ENCODE data around the gene TREML1.
"Not testable (repeated sequence)": the region's sequence is repeated elsewhere in the genome, so short reads cannot be mapped to it uniquely, and the experiment has no call there.

The TREML1 gene

DNA sequence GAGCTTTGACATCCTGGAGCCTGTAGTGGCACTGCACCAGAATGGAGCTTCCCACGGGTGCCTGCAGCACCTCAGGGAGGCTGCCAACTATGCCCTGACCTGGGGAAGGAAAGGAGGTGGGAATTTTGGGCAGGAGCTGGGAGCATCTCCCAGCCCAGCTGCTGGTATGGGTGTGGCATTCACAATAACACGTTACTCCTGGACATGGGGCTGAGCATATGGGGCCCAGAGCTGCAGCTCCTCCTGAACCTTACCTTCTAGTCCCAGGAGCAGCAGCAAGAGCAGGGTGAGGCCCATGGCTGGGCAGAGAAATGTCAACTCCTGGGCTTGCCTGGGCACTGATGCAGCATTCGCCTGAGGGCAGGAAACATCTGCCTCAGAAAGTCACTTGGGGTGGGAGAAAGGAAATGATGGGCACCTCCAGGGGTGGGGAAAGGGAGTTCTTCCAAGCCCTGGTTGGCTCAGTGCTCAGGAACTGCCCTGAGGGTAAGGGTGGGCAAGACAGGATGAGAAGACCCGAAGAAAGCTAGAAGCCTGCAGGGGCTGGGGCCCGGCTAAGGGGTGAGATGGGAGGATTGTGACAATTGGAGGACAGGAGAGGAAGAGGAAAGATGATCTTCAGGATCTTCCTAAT lies at the start of gene TREML1:
Gene TREML1, minus strand, starts transcription at position 356 of the 634 bp plus-strand sequence. Its CDS starts 59 bp downstream, at position 297.
- no peak for DNase-seq (ENCODE audit: low spot score)

DNA sequence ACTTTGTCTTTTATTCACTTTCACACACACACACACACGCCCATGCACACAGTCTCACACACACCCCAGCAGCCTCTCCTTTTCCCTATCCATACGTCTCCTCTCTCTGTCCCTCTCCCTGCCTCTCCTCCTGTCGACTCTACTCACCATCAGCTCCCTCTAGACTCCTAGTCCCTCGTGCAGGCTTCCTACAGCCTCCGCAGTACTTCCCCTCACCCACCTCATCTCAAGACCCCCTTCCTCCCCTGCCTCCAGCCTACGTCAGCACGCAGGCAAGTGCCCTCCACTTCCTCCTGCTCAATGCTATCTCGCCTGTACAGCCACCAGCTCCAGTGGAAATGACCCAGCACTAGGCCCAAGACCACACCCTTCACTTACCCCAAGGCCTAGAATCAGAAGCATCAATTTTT lies 47.6 kb upstream of the TREML1 start:
- DNase-seq (ENCODE audit: low spot score), result no peak

GRCh38 chr6:41200901-41201763 lies 47.0 kb upstream of the TREML1 start, which contains the start of gene TREML2:
Gene TREML2, minus strand, starts transcription at chr6:41201149. Its CDS starts 141 bp downstream, at chr6:41201008.
- no peak for DNase-seq (ENCODE audit: low spot score)

DNA sequence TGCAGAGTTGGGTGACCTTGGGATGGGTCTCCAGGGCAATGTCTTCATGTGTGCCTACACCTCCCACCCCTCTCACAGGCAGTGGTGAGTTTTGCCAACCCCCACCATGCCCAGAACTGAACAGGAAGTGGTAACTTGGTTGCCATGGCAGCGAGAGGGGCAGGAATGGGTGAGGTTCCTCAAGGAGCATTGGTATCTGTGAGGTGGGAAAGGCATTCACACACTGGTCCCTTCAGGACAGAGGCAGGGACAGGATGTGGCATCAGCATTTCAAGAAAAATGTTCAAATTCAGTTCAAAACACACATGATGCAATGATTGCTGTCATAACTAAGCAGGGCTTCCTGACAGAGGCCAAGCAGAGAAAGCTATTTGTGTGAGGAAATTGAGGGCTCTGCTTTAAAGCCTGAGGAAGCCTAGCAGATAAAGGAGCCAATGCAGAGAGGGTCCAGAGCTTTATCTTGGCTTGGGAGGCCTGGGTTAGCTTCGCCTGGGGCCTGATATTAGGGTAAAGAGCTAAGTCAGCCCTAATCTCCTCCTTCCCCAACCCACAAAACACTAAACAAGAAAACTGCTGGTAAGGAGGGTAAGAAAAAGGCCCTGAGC lies 46.3 kb upstream of the TREML1 start:
- DNase-seq (ENCODE audit: low spot score), result no peak

DNA sequence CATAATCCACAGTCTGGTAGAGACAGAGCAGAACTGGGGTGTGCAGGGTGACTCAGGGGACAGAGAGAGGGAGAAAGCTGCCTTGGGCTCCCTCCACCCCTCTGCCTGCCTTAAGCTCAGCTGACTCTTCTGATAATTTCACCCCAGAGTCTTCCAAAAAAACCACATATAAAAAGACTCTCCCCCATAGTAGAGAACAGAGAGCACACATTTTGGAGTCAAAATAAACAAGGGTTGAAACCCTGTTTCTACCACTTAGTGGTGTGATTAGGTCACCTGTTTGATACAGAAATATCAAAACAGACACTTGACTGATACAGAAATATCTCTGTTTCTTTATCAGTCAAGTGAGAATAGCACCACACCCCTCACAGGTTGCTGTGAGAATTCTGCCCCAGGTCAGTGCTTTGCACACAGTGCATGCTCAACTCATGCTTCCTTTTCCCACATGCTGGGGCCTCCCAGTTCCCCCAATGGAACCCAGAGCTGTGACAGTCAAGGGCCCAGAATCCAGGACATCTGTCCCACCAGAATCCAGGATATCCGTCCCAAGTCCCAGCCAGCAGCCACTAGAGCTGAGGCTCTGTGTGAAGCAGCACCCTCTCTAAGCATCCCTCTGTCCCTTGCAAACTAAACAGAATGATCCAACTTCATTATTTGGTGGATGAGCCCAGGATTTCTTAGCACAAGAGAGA lies 45.6 kb upstream of the TREML1 start:
- DNase-seq (ENCODE audit: low spot score), result no peak

DNA sequence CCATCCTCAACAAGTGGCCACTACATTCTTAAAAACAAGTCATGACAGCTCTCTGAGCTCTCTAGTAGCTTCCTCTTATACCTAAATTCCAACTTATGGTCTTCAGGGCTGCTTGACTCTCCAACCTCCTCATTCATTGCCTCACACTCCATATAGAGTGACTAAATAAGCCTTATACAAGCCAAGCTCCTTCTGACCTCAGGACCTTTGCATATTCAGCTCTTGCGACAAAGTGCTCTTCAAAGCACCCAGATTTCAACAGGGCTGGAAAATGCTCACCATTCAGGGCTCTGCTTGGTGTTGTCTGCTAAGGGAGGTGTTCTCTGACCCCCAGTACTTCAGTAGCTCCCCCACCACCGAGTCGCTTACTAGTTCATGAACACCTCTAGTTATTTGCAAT lies 43.1 kb upstream of the TREML1 start:
- DNase-seq (ENCODE audit: low spot score), result no peak

DNA sequence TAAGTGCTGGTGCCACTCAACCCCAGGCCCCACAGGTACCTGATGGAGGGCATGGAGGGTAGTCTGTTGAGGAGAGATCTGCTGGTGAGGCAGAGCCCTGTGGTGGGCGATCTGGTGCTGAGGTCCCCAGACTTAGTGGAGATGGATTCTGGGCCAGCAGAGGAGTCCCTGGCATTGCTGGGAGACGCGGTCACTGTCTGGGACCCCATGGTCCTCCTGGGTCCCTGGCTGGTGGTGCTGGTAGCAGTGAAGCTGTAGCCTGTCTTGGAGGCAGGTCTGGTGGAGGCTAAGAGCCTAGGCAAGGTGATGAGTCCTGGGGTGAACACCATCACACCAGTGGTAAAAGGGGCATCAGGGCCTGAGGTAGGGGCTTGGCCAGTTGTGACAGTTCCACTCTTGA lies 40.2 kb upstream of the TREML1 start:
- DNase-seq (ENCODE audit: low spot score), result no peak

DNA sequence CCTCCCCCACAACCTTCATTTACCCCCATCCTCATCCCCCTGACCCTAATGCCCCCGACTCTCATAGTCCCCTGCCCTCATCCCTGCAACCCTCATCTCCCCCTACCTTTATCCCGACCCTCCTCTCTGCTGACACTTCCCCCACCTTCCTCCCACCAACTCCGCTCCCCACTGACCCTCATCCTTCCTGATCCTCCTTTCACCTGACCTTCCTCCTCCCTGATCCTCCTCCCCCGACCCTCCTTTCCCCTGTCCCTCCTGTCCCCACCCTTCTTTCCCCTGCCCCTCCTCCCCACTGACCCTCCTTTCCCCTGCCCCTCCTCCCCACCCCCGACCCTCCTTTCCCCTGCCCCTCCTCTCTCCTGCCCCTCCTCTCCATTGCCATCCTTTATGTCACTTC lies 39.7 kb upstream of the TREML1 start:
- no peak for DNase-seq (ENCODE audit: low spot score)

GRCh38 chr6:41193171-41193734 lies 39.1 kb upstream of the TREML1 start:
- no peak for DNase-seq (ENCODE audit: low spot score)

DNA sequence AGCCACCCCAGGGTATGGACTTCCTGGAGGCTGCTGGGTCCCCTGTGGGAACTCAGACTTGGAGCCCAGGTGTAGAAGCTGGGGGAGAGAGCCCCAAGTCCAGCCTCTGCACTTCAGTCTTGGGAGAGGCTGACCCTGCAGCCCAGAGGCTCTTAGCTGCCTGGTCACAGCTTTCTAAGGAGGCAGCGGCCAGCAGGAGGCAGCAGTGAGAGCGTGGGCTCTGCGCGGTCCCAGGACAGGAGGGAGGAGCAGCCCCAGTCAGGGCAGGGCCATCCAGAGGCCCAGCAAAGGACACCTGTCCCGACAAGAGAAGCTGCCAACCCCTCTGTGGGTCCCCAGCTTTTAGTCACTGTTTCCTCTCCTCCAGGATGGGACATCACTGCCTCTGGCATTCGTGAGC lies 37.4 kb upstream of the TREML1 start:
- peak; percentile 28 for DNase-seq (ENCODE audit: low spot score)

DNA sequence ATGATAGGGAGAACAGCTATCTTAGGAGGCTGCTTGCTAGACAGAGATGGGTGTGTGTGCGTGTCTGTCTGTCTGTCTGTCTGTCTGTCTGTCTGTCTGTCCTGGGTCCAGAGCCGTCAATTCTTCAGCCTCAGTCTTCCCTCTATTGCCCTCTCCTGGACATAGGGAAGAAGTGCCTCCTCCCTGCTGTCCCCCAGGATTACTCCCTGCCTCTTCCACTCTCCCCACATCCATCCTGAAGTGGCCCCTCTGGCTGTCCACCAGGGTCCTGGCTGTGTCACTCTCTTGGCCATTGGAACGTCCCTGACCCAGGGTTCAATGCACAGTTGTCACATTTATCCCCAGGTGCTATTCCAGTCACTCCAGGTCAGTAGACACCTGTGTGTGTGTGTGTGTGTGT lies 36.6 kb upstream of the TREML1 start:
- DNase-seq (ENCODE audit: low spot score), result no peak

DNA sequence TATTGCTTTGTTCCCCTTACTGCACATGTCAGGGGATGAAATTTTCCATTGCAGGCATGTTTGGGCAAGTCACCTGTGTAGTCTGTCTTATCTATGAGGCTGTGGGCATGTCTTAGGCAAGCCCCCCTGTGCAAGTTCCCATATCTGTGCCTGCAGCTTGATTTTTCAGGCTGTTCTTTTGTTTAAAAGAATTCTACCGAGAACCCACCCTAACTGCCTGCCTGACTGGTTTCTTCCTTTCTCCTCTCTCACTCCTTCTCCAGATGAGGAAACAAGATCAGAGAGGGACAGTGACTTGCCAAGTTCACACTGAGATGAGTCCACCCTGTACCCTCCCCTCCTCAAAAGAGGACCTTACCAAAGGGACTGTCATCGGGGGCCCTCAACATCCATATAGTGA lies 35.8 kb upstream of the TREML1 start:
- DNase-seq (ENCODE audit: low spot score), result no peak

DNA sequence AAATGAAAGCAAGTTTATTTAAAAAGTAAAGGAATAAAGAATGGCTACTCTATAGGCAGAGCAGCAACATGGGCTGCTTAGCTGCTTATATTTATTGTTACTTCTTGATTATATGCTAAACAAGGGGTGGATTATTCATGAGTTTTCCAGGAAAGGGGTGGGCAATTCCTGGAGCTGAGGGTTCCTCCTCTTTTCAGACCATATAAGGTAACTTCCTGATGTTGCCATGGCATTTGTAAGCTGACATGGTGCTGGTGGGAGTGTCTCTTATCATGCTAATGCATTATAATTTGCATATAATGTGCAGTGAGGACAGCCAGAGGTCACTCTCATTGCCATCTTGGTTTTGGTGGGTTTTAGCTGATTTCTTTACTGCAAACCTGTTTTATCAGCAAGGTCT lies 34.9 kb upstream of the TREML1 start:
- DNase-seq (ENCODE audit: low spot score), result not testable (repeated sequence)

- no peak for DNase-seq (ENCODE audit: low spot score)
Observed at GRCh38 chr6:41187924-41188886, 34.1 kb upstream of the TREML1 start.

- no peak for DNase-seq (ENCODE audit: low spot score)
Observed at GRCh38 chr6:41186031-41186562, 31.9 kb upstream of the TREML1 start.

DNA sequence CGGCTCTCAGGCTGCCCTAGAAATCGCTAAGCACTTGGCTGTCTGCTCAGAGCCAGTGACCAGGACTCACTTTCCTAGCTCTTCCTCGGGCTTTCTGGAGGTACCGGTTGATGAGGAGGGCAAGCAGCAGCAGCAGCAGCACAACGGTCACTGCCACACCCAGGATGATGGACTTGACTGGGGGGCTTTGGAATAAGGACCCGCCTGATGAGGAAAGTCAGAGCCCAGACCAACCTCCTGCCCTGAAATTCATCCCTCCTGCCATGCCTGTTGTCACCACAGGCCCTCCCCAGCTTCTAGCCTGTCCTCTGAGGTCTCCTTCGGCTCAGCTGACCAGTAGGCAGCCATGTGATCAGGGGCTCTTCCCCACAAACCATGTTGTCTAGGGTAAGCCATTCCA lies 30.6 kb upstream of the TREML1 start:
- DNase-seq (ENCODE audit: low spot score), result no peak

GRCh38 chr6:41182069-41183034 lies 28.2 kb upstream of the TREML1 start:
- peak; percentile 76 for DNase-seq (ENCODE audit: low spot score)

GRCh38 chr6:41181566-41181965 lies 27.4 kb upstream of the TREML1 start:
- DNase-seq (ENCODE audit: low spot score), result no peak

DNA sequence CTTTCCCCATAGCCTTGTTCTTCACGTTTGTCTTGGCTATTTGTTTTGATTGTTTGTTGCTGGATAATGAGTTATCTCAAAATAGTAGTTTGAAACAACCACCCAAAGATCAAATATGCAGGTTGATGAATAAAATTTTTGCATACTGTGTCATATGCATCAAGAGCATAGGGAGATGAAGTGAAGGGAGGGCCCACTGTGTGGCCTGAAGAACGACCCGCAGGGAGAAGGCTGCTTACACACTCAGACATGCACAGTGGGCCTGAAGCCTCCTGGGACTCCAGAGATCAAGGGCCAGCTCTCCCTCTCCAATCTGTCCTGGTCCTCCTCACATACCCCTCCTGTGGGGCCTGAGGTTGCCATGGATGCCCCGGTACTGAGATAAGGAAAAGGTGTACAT lies 25.0 kb upstream of the TREML1 start:
- DNase-seq (ENCODE audit: low spot score), result no peak

All from COLO829 (cell line).